Prostate gland (tissue), 2 donors: Measurements from ENCODE around the gene MBD3. TPM values are rescaled to one million over a fixed set of nuclear protein-coding genes. Genes with fewer than 3 reads are reported as not detected.

ENCODE experiments used
- DNase-seq: peaks from one replicate; pipeline ENCODE4 v3.0.0-alpha.2; 2019; ENCODE audit warnings: low spot score
- H3K27ac ChIP-seq, 2 donors: fragments of 200-600 bp; sonication (generic); 2 replicates each; pipeline ENCODE4 v1.5.1; 2017 to 2019
- H3K27me3 ChIP-seq: fragments of 200-600 bp; sonication (generic); replicated peaks from 2 replicates; pipeline ENCODE4 v1.5.1; 2019; ENCODE audit not compliant: insufficient read depth
- H3K36me3 ChIP-seq, 2 donors: fragments of 200-600 bp; sonication (generic); 1 replicate in 1 of 2; 2 replicates in 1 of 2; pipeline versions ENCODE4 v1.5.1 to v1.8.1; 2017 to 2019
- H3K4me1 ChIP-seq: fragments of 200-600 bp; sonication (generic); replicated peaks from 2 replicates; pipeline ENCODE4 v1.5.1; 2019
- H3K4me3 ChIP-seq, 2 donors: fragments of 200-600 bp; sonication (generic); 2 replicates each; pipeline ENCODE4 v1.5.1; 2017 to 2019
- H3K9me3 ChIP-seq: fragments of 200-600 bp; sonication (generic); 2 replicates; pipeline ENCODE4 v1.5.1; 2017
- CTCF ChIP-seq, 4 experiments: fragments of 200-600 bp in 2 of 4; fragments of 450-650 bp in 2 of 4; sonication (generic) in 2 of 4; IDR thresholded peaks; 1 replicate in 3 of 4; 2 replicates in 1 of 4; pipeline ENCODE4 v1.5.1; 2016 to 2019; ENCODE audit warnings: antibody characterized with exemption in 4 of 4, mild to moderate bottlenecking in 2 of 4, moderate library complexity in 2 of 4
- POLR2A ChIP-seq: fragments of 450-650 bp; IDR thresholded peaks from one replicate; pipeline ENCODE4 v1.6.1; 2016; ENCODE audit warnings: antibody characterized with exemption, mild to moderate bottlenecking
- POLR2AphosphoS5 ChIP-seq: sonication (generic); formaldehyde crosslinking; IDR thresholded peaks from one replicate; pipeline ENCODE4 v1.6.1; 2017; ENCODE audit warnings: antibody characterized with exemption
- WGBS: methylation state at CpG from one replicate; pipeline ENCODE4 v1.1.5; 2018; 5-methylcytosine and 5-hydroxymethylcytosine counted together
- intact Hi-C: fragments of 100-400 bp; cut with DNase I; formaldehyde crosslinking; loops from one replicate; pipeline ENCODE4 v1.14.2; 2022
- total RNA-seq, 2 donors: library from RNA; depleted of rRNA; stranded (reverse); fragments of >200 nt; gene quantifications; one replicate each; pipeline ENCODE4 v1.1.0, GENCODE V29; 2016

MBD3 gene
- total RNA-seq, 2 donors from 2014 or later, result 100 to 166 TPM

GRCh38 chr19:1580382-1580781 is 12.3 kb downstream of the MBD3 start:
- TF ChIP-seq CTCF (IDR thresholded peaks at IDR 0.05) (no peak), POLR2A (no peak)
- Histone ChIP-seq H3K27ac (no peak overlapping the region), H3K4me3 (no peak overlapping the region), H3K4me1 (no peaks in the 10 kb centered on the region), H3K9me3 (no peaks in the 10 kb centered on the region), H3K27me3 (no peaks in the 10 kb centered on the region), H3K36me3 (peaks cover 6% of the 10 kb centered on the region in 2 donors)
- no peak for DNase-seq
- 92% methylated on average over 20 of the region's 20 CpGs for WGBS
- intact Hi-C loops, result no loop called here

GRCh38 chr19:1579222-1579621 is 13.4 kb downstream of the MBD3 start:
- intact Hi-C loops, result no loop called here
- no peak for DNase-seq
- WGBS, result 91% methylated on average over 20 of the region's 20 CpGs
- TF ChIP-seq CTCF (IDR thresholded peaks at IDR 0.05) (no peak), POLR2AphosphoS5 (no peak), POLR2A (no peak)
- no peaks in the 10 kb centered on the region for H3K4me1 ChIP-seq
- H3K4me3 ChIP-seq, result no peak overlapping the region
- H3K27ac ChIP-seq, result no peak overlapping the region
- peaks cover under 1 to 3% of the 10 kb centered on the region in 2 donors for H3K36me3 ChIP-seq
- H3K27me3 ChIP-seq, result no peaks in the 10 kb centered on the region
- H3K9me3 ChIP-seq, result no peaks in the 10 kb centered on the region

GRCh38 chr19:1577929-1578618 is 14.6 kb downstream of the MBD3 start:
- H3K27me3 ChIP-seq, result no peaks in the 10 kb centered on the region
- 83% methylated on average over 44 of the region's 49 CpGs for WGBS
- no peak for DNase-seq
- no peaks in the 10 kb centered on the region for H3K9me3 ChIP-seq
- H3K36me3 ChIP-seq, result no peaks in the 10 kb centered on the region
- no peak overlapping the region for H3K4me3 ChIP-seq
- no peaks in the 10 kb centered on the region for H3K4me1 ChIP-seq
- no peak for TF ChIP-seq CTCF (IDR thresholded peaks at IDR 0.05)
- TF ChIP-seq POLR2A, result no peak
- TF ChIP-seq POLR2AphosphoS5, result no peak
- no peak overlapping the region for H3K27ac ChIP-seq
- intact Hi-C loops, result no loop called here

GRCh38 chr19:1577090-1577928 is 15.4 kb downstream of the MBD3 start:
- H3K4me3 ChIP-seq, result no peak overlapping the region
- intact Hi-C loops, result no loop called here
- H3K36me3 ChIP-seq, result no peaks in the 10 kb centered on the region
- 78% methylated on average over 37 of the region's 41 CpGs for WGBS
- TF ChIP-seq CTCF (IDR thresholded peaks at IDR 0.05), result no peak
- TF ChIP-seq POLR2A, result no peak
- TF ChIP-seq POLR2AphosphoS5, result no peak
- no peak for DNase-seq
- H3K9me3 ChIP-seq, result no peaks in the 10 kb centered on the region
- no peaks in the 10 kb centered on the region for H3K27me3 ChIP-seq
- H3K27ac ChIP-seq, result no peak overlapping the region
- H3K4me1 ChIP-seq, result no peaks in the 10 kb centered on the region
